ENCODE measurements around the gene TBCD. TPM values are rescaled to one million over a fixed set of nuclear protein-coding genes. Genes with fewer than 3 reads are reported as not detected.

Gene TBCD
- total RNA-seq, 1 experiment from 2014 or later = 181 TPM

DNA sequence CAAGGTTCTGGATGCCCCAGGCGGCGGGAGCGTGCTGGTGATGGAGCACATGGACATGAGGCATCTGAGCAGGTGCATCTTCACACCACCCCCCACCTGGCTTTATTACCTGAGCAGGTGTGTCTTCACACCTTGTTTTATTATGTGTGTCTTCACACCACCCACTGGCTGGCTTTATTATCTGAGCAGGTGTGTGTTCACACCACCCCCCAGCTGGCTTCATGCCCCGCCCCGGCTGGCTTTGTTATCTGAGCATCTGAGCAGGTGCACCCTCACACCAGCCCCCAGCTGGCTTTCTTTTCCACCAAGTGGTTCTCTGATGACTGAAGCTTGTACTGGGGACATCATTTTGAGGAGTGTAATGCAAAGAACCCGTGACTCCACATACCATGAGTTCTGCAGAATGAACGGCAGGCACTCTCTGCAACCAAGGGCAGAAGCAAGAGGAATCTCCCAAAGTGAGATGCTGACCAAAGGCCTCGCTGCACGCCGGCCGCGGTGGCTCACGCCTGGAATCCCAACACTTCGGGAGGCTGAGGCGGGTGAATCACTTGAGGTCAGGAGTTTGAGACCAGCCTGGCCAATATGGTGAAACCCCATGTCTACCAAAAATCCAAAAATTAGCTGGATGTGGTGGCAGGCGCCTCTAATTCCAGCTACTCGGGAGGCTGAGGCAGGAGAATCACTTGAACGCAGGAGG lies 32.7 kb upstream of the TBCD start:
- DNase-seq = no peak
- H3K4me1 ChIP-seq = peaks cover 3% of the 10 kb centered on the region
- H3K4me3 ChIP-seq = no peak overlapping the region
- H3K27ac ChIP-seq = no peak overlapping the region
- no peaks in the 10 kb centered on the region for H3K9me3 ChIP-seq (replicated peaks)
- peaks cover 47% of the 10 kb centered on the region for H3K36me3 ChIP-seq
- no peaks in the 10 kb centered on the region for H3K27me3 ChIP-seq

DNA sequence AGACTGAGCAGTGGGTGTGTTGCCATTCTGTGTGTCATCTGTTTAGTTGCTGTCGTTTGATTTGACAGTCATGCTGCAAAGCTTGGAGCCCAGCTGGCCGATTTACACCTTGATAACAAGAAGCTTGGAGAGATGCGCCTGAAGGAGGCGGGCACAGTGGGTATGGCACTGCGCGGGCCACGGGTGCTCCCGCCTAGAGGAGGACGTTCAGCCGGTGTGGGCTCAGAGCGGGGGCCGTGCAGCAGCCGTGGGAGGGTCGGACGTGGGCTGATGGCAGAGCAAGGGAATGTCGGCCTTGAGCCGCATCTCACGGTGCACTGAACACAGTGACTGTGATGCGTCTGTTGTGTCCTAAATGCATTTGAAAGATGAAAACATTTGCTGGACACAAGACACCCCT lies 31.7 kb upstream of the TBCD start:
- Histone ChIP-seq H3K36me3 (peaks cover 55% of the 10 kb centered on the region), H3K4me1 (peaks cover 3% of the 10 kb centered on the region), H3K9me3 (replicated peaks) (no peaks in the 10 kb centered on the region), H3K27ac (no peak overlapping the region), H3K4me3 (no peak overlapping the region), H3K27me3 (no peaks in the 10 kb centered on the region)
- DNase-seq = no peak

DNA sequence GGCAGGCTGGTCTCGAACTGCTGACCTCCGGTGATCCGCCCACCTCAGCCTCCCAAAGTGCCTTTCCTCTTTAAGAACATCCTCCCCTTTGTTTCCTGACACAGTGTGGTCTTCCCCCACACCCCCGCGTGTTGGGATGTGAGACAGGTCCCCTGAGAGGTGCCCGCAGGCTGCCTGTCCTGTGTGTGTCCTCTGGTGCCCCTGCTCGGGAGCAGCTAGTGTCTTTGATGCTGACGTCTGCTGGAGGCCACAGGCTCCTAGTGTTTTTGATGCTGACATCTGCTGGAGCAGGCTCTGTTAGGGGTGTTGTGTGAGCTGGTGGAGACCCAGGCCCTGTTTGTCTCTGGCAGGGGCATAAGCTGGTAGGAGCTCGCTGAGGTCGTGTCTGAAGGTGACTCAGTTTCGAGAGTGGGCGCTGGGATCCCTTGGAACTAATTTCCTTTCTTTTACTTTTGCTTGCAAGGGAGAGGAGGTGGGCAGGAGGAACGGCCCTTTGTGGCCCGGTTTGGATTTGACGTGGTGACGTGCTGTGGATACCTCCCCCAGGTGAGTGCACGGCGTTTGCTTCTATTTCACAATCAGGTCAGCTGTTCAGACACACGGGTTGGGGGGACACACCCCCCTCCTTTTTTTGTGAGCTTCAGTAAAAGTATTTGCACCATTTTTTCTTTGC lies 29.4 kb upstream of the TBCD start:
- H3K4me1 ChIP-seq = peaks cover 3% of the 10 kb centered on the region; the same call in 1 of the 2 replicates
- H3K36me3 ChIP-seq = peaks cover 74% of the 10 kb centered on the region
- no peak for DNase-seq

DNA sequence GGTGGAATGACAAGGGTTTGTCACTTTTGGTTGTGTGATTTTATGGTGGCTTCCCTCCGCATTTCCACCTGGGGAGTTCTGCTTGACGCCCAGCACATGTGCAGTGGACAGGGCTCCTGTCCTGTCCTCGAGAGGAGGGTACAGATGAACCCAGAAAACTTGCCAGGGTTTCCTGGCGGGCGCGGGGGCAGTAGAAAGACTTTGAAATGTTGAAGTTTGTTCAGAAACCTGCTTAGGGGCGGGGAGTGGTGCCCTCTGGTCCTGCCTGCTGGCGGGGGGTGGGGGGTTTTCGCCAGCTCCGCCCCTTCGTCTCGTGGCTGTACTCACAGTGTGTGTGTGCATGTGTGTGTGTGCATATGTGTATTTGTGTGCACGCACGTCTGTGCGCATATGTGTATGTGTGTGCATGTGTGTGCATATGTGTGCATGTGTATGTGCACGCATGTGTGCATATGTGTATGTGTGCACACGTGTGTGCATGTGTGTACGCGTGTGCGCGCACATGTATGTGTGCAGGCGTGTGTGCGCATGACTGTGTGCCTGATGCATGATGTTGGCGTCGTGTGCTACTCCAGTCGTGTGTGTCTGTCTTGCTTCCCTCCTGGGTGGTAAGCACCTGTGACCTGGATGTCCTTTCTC lies 28.6 kb upstream of the TBCD start:
- no peaks in the 10 kb centered on the region for H3K9me3 ChIP-seq (replicated peaks)
- H3K27ac ChIP-seq = no peak overlapping the region
- DNase-seq = no peak
- no peaks in the 10 kb centered on the region for H3K4me1 ChIP-seq
- H3K27me3 ChIP-seq = no peaks in the 10 kb centered on the region
- H3K4me3 ChIP-seq = no peak overlapping the region
- peaks cover 82% of the 10 kb centered on the region for H3K36me3 ChIP-seq

More for the DNA sequence above, 29.4 kb upstream of the TBCD start:
- Histone ChIP-seq H3K9me3 (replicated peaks) (no peaks in the 10 kb centered on the region), H3K27me3 (no peaks in the 10 kb centered on the region), H3K27ac (no peak overlapping the region), H3K4me3 (no peak overlapping the region)

DNA sequence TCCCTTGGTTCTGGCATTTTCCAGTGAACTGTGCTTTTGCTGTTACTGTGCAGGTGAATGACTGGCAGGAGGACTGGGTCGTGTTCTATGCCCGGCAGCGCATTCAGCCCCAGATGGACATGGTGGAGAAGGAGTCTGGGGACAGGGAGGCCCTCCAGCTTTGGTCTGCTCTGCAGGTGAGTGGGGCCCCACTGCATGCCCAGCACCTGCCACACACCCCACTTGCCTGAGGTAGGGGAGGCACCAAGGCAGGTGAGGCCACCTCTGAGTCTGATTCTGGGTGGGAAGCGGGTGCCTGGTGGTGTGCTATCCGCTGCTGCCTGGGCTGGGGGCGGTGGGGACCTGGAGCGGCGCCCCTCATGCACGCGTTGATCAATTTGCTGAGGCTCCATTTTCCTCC lies 25.4 kb upstream of the TBCD start:
- Histone ChIP-seq H3K4me1 (no peaks in the 10 kb centered on the region), H3K36me3 (peaks cover 80% of the 10 kb centered on the region)

DNA sequence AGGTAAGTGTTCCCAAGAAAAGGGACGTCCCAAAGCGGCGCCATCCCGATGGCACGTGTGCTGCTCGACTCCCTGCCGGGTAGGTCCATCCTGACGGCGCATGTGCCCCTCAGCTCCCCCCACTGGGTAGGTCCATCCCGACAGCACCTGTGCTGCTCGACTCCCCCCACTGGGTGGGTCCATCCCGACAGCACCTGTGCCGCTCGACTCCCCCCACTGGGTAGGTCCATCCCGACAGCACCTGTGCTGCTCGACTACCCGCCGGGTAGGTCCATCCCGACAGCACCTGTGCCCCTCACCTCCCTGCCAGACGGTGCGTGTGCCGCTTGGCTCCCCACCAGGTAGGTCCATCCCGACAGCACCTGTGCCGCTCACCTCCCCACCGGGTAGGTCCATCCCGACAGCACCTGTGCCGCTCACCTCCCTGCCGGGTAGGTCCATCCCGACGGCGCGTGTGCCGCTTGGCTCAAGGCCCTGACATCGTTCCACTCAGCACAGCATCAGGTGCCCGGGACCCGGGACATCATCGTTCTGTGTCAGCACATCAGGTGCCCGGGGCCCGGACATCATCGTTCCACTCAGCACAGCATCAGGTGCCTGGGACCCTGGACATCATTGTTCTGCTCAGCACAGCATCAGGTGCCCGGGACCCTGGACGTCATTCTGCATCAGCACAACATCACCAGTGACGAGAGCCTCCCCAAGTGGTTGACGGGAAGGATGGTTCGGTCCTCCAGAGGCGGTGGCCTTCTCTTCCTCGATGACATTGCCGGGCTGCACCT lies 22.2 kb upstream of the TBCD start:
- H3K9me3 ChIP-seq (replicated peaks) = peaks cover 9% of the 10 kb centered on the region

More for the DNA sequence above, 25.4 kb upstream of the TBCD start:
- no peaks in the 10 kb centered on the region for H3K27me3 ChIP-seq
- H3K9me3 ChIP-seq (replicated peaks) = no peaks in the 10 kb centered on the region
- no peak overlapping the region for H3K4me3 ChIP-seq
- H3K27ac ChIP-seq = no peak overlapping the region
- no peak for DNase-seq

DNA sequence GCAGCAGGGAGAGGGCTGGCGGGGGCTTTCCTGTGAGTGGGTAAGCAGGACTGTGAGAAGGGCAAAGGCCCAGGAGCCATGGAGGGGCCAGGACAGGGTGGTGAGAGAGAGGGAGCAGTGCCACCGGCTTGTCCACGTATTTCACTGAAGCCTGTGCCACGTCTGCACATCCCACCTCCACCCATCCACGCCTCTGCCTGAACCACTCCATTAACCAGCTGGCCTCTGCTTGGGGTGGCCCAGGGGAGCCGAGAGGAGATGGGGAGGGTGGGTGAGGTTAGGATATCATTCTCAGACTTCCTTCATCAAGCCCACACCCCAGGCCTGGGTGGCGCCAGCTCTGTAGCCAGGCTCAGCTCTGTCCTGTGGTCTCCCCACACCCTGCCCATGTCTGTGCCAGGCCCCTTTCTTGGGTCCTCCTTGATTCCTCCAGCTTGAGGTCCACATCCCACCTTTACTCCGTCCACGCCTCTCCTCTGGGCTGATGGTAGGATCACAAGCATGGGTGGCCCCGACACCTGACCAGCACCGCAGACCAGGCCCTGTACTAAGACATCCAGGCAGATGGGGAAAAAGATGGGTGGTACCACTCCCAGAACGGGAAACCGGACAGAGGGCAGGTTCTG lies 19.6 kb upstream of the TBCD start:
- H3K4me1 ChIP-seq = no peaks in the 10 kb centered on the region
- H3K4me3 ChIP-seq = no peak overlapping the region
- H3K27me3 ChIP-seq = no peaks in the 10 kb centered on the region
- no peak overlapping the region for H3K27ac ChIP-seq
- peaks cover 9% of the 10 kb centered on the region for H3K9me3 ChIP-seq (replicated peaks)
- no peak for DNase-seq
- peaks cover 60% of the 10 kb centered on the region for H3K36me3 ChIP-seq

More for the DNA sequence above, 22.2 kb upstream of the TBCD start:
- no peak for DNase-seq
- Histone ChIP-seq H3K4me1 (no peaks in the 10 kb centered on the region), H3K27me3 (no peaks in the 10 kb centered on the region), H3K4me3 (no peak overlapping the region), H3K36me3 (peaks cover 78% of the 10 kb centered on the region), H3K27ac (no peak overlapping the region)

DNA sequence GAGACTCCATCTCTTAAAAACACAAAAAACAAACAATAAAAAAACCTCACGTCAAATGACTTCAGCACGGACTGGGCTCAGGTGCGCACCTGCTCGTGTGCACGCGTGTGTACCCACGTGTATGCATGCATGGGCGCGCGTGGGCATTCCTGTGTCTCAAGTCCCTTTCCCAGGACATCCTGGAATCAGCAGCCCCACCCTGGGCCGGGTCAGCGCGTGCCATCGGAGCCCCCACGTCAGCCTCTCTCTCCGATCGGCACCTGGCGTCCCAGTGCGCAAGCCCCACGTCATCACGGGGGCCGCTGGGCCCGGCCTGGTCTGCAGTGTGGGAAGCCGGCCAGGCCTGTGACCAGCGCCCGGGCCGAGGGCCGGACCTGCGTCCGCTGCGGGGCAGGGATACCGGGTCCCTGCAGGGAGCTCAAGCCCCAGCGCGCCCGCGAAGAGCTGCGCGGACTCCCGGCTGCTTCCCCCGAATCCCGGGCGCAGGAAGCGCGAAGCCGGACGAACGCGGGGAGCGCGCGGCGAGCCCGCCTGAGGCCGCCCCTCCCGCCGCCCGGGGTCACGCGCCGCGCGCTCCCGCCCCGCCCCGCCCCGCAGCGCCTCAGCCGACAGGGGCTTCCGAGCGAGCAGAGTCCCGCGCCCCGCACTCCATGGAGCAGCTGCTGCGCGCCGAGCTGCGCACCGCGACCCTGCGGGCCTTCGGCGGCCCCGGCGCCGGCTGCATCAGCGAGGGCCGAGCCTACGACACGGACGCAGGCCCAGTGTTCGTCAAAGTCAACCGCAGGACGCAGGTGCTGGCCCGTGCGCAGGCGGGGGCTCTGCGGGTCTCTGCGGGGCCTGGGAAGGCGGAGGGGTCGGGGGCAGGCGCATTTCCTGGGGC lies 16.6 kb upstream of the TBCD start, which contains the start of gene FN3K:
TSS of gene FN3K (plus strand) at position 629 of the 880 bp plus-strand sequence. CDS start at position 651, 22 bp downstream.
- Histone ChIP-seq H3K9me3 (replicated peaks) (peaks cover 9% of the 10 kb centered on the region), H3K4me3 (no peak within 1 kb of the TSS), H3K4me1 (no peaks in the 10 kb centered on the region), H3K36me3 (peaks cover 38% of the 10 kb centered on the region), H3K27ac (no peak within 1 kb of the TSS), H3K27me3 (no peaks in the 10 kb centered on the region)
- no peak for DNase-seq

DNA sequence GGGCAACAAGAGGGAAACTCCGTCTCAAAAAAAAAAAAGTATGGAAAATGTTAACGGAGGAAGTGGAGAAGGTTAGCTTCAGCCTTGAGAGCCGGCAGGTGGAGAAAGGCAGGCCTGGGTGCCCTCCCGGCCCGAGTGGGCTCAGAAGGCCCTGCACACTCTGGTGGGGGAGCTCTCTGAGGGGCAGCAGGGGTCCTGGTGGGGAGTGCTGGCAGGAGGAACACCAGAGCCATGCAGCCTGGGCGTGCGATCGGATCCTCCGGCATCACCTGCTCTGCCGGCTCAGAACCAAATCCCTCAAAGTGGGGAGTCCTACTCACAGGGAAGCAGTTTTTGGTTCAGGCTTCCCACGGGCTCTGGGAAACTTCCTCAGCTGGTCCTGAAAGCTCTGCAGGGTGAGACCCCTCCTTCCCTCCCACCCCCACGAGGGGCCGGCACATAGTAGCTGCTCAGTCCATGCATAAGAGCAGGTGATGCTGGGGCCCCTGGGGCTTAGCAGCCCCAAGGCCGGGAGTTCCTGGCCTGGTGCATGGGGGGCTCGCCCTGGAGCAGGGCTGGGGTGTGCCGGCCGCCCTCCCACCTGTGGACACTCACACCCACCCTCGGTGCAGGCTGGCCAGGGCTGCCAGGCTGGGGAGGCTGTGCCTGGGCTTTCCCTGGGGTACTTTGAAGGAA lies 15.2 kb upstream of the TBCD start:
- no peaks in the 10 kb centered on the region for H3K4me1 ChIP-seq
- H3K9me3 ChIP-seq (replicated peaks) = peaks cover 21% of the 10 kb centered on the region
- H3K27me3 ChIP-seq = no peaks in the 10 kb centered on the region
- no peak overlapping the region for H3K27ac ChIP-seq
- H3K4me3 ChIP-seq = no peak overlapping the region
- DNase-seq = no peak
- H3K36me3 ChIP-seq = peaks cover 36% of the 10 kb centered on the region

DNA sequence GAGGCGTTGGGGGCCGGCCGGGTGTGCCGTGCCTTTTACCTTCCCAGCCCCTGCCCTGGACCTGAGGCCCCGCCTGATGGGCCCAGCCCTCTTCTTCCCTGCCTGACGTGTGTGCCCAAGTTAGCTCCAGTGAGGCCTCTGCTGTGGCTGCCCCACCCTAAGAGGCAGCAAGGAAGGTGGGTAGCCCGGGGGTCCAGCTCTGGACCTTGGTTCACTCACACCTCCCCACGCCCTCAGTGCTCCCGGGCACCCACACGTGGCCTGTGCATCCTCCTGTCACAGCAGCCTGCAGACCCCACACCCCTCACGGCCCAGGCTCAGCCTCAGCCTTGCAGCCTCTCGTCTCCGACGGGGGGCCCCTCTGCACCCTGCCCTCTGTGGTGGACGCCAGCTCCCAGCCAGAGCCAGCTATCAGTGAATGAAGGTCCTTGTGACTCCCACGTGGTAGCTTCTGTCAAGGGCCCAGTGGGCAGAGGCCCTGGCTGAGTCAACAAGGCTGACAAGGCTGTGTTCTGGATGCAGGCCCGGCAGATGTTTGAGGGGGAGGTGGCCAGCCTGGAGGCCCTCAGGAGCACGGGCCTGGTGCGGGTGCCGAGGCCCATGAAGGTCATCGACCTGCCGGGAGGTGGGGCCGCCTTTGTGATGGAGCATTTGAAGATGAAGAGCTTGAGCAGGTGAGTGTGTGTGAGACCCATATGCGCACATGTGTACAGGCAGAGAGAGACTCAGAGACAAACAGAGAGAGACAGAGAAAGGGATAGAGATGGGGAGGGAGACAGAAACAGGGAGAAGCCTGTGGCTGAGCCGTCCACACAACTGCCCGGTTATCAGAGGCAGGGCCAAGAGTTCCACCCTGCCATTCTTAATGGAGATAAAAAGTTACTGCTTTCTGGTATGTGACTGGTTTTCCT lies 13.6 kb upstream of the TBCD start:
- H3K4me3 ChIP-seq = no peak overlapping the region
- no peaks in the 10 kb centered on the region for H3K27me3 ChIP-seq
- H3K36me3 ChIP-seq = peaks cover 20% of the 10 kb centered on the region
- no peak for DNase-seq
- no peak overlapping the region for H3K27ac ChIP-seq
- H3K4me1 ChIP-seq = no peaks in the 10 kb centered on the region
- peaks cover 20% of the 10 kb centered on the region for H3K9me3 ChIP-seq (replicated peaks)

DNA sequence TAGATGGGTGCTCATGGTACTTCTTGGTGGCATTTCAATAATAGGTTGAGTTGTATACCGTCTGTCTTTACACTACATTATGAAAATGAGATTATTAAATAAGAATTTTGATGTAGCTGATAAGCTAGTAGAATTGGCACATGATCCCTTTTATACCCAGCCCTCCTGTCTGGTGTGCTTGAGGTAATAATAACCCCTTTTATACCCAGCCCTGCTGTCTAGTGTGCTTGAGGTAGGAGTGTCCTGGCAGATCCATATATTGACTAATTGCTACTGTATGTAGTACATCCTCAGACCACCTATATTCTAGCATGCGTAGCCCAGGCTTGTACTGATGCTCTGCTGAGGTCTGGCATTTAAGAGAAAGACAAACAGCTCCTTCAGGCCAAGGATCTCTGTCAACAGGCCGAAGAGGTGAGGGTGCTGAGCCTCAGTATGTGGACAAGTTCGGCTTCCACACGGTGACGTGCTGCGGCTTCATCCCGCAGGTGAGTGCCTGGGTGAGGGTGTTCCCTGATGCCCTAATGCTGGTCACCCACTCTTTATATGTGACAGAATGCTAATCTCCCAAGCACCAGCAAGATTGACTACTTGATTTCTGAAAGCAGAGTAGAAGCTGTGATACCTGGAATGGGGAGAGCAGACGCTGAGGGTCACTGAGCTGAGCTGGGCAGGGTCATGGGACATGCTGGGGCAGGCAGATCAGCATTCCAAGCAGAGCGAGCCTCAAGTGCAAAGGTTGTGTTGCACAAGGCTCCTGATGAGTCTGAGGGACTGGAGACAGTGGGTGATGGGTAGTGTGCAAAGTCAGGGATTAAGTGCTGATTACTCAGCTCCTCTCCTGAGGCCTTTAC lies 10.7 kb upstream of the TBCD start:
- Histone ChIP-seq H3K36me3 (peaks cover 14% of the 10 kb centered on the region), H3K4me3 (no peak overlapping the region), H3K27me3 (no peaks in the 10 kb centered on the region), H3K4me1 (no peaks in the 10 kb centered on the region), H3K9me3 (replicated peaks) (peaks cover 19% of the 10 kb centered on the region), H3K27ac (no peak overlapping the region)
- DNase-seq = no peak

Data from SJCRH30 (cell line).